MM.1S (cell line): ENCODE measurements around the gene PAK1.

Experiments used
- CTCF ChIP-seq: fragments of 300-600 bp; sonication (generic); IDR thresholded peaks from 2 replicates; pipeline ENCODE4 v1.5.1; 2016; ENCODE audit warnings: antibody characterized with exemption, low read length, mixed read lengths
- EZH2 ChIP-seq: fragments of 300-600 bp; sonication (generic); optimal IDR thresholded peaks from 2 replicates; pipeline ENCODE3; 2017; ENCODE audit warnings: low read depth, mild to moderate bottlenecking, antibody characterized with exemption, low read length, mixed read lengths

- TF ChIP-seq CTCF (no peak), EZH2 (no peak)
Measured at GRCh38 chr11:77440678-77441077, 33.2 kb downstream of the PAK1 start.
